Midbrain (tissue), 1 donor: ENCODE measurements around the gene DCP1B.
"Not testable (repeated sequence)": the region's sequence is repeated elsewhere in the genome, so short reads cannot be mapped to it uniquely, and the experiment has no call there.

Experiments
- DNase-seq: peaks from one replicate; lab custom pipeline; 2025; lab: John Stamatoyannopoulos, UW

DCP1B gene

GRCh38 chr12:1974812-1975211 lies 29.4 kb downstream of the DCP1B start:
- no peak for DNase-seq

GRCh38 chr12:1972856-1973317 lies 31.4 kb downstream of the DCP1B start:
- peak; percentile 42 for DNase-seq

- DNase-seq, result no peak
Measured at GRCh38 chr12:1972260-1972659, 32.0 kb downstream of the DCP1B start.

- no peak for DNase-seq
Measured at GRCh38 chr12:1970331-1970900, 33.8 kb downstream of the DCP1B start.

DNA sequence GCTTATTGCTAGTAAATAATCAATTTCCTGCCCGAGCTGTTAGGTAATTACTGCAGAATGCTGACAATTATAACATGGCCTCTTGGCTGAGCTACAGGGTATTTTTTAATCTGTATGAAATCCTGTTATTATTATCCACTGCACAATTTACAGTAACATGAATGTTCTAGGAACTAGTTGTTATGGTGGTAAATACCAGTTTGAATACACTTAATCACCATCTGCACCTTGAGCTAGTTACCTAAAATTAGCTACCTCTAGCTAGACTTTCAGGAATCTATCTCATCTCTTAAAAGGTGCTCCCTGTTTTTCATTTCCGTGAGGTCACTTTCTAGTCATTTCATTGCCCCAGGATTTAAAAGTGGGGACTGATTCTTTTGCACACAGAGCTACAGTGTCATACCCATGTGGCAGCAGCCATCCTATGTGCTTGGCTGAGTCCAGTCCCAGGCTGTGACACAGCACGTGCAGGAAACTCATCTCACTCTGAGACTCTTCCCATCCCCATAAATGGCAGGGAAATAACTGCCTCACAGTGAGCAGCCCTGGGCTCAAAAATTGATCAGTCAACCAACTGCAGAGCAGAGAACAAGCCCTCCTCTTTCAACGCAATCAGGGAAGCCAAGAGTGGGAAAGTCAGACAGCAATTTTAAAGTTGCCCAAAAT lies 37.6 kb downstream of the DCP1B start:
- DNase-seq, result no peak

DNA sequence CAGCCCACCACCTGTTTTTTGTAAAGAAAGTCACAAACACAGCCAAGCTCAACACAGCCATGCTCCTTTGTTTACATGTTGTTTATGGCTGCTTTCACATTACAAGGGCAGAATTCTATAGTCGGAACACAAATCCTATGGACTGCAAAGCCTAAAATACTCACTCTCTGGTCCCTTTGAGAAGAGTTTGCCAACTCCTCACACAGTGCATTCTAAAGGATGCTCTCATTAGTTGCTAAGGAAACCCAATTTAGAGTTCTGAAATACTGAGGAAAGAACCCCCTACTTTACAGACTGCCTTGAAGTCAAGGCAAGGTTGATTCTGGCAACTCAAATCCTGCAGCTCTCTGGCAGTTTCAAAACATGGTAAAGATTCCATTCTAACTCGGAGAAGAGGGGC lies 38.3 kb downstream of the DCP1B start:
- no peak for DNase-seq

GRCh38 chr12:1962051-1963020 lies 41.9 kb downstream of the DCP1B start:
- DNase-seq, result no peak

DNA sequence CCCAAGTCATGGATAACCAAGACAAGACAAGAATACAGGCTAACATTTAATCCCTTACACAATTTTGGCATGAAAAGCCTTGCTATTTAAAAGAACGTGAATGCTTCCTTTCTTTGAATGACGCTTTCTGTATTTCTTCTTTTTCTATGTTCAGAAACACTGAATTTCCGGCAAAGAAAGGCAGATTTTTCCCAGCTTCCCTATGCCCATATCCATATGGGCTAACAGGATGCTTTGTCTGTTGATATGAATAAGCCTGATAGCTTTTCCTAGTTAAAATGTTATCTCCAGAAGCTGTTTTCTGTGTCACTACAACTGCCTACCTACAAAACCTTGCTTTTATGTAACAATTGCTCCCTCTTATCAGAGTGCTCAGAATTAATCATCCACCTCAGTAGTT lies 47.5 kb downstream of the DCP1B start:
- no peak for DNase-seq

- DNase-seq, result no peak
Measured at GRCh38 chr12:1949771-1950470, 54.3 kb downstream of the DCP1B start.

DNA sequence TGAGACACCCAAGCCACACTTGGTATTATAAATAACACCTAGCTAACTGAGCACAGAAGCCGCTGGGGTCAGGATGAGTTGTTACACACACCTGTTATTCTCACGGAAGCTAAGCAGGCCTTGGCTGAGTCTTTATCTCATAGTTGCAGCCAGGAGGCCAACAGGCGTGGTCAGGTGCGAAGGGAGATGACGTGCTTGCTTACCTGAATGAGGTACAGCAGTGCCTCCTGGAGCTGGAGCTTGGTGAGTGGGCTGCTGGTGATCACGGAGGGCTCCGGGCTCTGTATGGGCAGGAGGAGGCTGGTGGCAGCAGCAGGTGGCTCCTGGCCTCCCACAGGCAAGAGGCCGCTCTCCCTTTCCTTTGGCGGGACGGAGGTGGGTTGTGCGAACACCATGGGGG lies 55.4 kb downstream of the DCP1B start:
- no peak for DNase-seq

GRCh38 chr12:1947081-1947480 lies 57.2 kb downstream of the DCP1B start:
- DNase-seq, result no peak

DNA sequence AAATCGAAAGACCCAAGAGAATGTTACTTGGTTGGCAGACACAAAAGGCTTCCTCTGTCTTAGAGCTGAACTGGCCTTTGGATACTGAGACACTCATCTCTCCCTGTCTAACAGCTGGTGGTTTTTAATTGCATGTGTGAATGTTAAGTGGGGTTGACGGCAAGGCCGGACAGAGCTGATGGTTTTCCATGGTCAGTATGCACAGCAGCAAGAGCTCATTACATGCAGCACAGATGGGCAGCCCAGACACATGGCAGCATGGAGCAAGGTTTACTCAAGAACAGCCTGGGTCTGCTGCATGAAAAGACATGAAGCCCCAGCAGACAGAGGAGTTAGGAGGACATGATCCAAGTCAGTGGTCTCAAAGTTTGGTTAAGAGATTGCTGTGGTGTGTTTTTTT lies 58.0 kb downstream of the DCP1B start:
- no peak for DNase-seq

- DNase-seq, result not testable (repeated sequence)
Measured at GRCh38 chr12:1945502-1945901, 58.8 kb downstream of the DCP1B start.

- peak; percentile 92 for DNase-seq
Measured at GRCh38 chr12:1939801-1940607, 64.3 kb downstream of the DCP1B start.

DNA sequence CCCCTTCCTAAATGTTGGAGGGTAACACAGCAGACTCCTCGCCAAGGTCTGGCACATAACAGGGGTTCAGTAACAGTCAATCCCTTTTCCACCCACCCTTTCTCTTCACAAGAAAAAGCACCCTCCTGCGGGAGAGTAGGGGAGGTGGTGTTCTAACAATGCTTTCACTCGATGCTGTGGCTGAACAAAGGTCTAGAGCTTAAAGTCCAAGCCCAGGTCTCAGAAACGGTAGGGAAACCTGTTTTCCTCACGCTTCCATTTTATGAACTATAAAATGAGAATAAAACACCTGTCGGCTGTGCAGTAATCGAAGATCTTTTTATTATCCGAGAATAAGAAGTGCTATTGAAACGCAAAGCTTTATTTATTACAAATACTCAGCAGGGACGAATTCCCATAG lies 64.9 kb downstream of the DCP1B start:
- no peak for DNase-seq

DNA sequence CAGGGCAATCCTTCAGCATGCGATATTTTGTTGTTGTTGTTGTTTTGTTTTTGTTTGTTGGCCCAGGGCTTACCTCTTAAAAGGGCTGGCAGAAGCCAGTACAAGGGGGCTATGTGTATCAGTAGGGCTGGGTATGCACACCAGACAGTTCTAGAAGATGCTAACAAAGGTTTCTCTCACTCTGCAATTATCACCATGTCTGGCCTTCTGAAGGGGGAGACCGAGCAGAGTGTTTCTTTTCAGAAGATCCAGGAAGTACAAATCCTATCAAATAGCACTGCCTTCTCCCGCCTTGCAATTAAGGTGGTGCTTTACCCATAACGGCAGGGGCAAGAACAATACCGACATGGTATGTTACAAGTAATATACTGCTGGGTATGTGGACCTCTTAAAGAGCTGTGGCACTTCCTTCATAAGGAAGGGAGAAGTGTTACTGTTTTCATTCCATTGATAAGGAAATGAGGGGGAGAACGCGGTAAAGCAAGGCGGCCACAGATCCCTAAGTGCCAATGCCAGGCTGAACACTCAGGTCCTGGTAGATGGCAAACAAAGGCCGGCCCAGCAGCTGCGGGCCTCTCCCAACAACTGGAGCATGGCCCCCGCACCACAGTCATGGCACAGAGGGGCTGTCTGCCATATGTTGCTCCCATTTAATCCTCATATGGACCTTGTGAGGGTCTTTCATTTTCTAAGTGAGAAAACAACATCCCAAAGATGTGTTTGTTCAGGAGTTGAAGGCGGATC lies 66.6 kb downstream of the DCP1B start:
- DNase-seq, result no peak

DNA sequence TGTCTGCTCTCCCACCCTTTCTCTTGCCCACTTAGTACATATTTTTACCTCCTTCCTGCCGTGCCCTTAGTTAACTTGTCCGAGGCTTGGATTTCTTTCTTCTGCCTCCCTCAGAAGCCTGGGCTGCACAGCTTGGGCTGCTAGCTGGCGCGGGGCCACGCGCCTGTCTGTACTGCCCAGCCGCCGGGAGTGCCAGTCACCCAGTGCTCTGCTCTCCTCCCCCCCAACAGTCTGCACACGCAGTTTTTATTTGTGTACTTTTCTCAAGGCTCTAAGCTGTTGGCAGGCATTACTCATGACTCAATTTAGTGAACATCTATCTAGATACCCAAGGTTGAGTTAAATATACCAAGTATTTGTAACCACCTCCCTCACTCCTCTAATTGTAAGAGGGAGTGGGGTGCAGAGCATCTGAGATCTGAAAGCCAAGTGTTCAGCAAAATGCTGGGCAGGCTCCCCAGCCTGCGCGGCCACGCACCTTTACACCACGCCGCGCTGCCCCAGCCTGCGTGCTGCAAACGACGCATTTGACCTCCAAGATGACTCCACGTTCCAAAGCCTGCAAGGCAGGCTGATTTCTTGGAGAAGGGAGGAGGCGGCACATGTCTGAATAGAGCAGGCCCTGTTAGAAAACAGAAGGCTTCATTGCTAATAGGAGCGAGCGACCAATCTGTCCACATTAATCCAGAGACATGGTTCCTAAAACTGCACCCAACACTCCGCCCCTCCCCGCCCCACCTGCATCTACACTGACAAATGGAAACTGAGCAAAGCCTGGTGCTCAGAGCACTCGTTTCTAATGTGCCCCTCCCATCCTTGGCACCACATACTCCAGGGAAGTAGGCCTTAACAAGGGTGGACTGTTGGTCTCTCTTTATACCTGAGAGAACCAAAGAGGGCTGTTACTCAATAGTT lies 67.6 kb downstream of the DCP1B start:
- DNase-seq, result peak; percentile 93

GRCh38 chr12:1935700-1936378 lies 68.4 kb downstream of the DCP1B start:
- peak; percentile 59 for DNase-seq

GRCh38 chr12:1935242-1935641 lies 69.0 kb downstream of the DCP1B start:
- DNase-seq, result no peak
